WI38 (cell line): ENCODE measurements around the gene WHRN.

Experiments
- H3K4me3 ChIP-seq: 2 replicates; pipeline ENCODE4 v1.5.1; 2011; ENCODE audit warnings: low read depth, mild to moderate bottlenecking, control low read depth, low read length
- CTCF ChIP-seq: IDR thresholded peaks from 2 replicates; pipeline ENCODE4 v1.5.1; 2012; ENCODE audit warnings: low read depth, mild to moderate bottlenecking, control low read depth, low read length

WHRN gene

GRCh38 chr9:114499528-114499927 is 5.7 kb downstream of the WHRN start:
- no peak for TF ChIP-seq CTCF
- H3K4me3 ChIP-seq = no peak overlapping the region

- TF ChIP-seq CTCF = no peak
- H3K4me3 ChIP-seq = no peak overlapping the region
These were observed 7.4 kb downstream of the WHRN start for GRCh38 chr9:114497727-114498382.

- TF ChIP-seq CTCF = no peak
- no peak overlapping the region for H3K4me3 ChIP-seq
These were observed 8.0 kb downstream of the WHRN start for GRCh38 chr9:114497236-114497635.

- H3K4me3 ChIP-seq = no peak overlapping the region
These were observed 9.3 kb downstream of the WHRN start for GRCh38 chr9:114496011-114496410.

GRCh38 chr9:114494776-114495569 is 10.3 kb downstream of the WHRN start:
- no peak overlapping the region for H3K4me3 ChIP-seq
- TF ChIP-seq CTCF = no peak

More at GRCh38 chr9:114496011-114496410, 9.3 kb downstream of the WHRN start:
- no peak for TF ChIP-seq CTCF

GRCh38 chr9:114493521-114494184 is 11.6 kb downstream of the WHRN start:
- no peak overlapping the region for H3K4me3 ChIP-seq
- TF ChIP-seq CTCF = no peak

GRCh38 chr9:114492991-114493390 is 12.3 kb downstream of the WHRN start:
- H3K4me3 ChIP-seq = no peak overlapping the region
- no peak for TF ChIP-seq CTCF
